A549 (cell line): Measurements from ENCODE around the gene HDGFL2. TPM values are rescaled to one million over a fixed set of nuclear protein-coding genes. Genes with fewer than 3 reads are reported as not detected.

Experiments
- ATAC-seq, 2 experiments: fragments of 200-7000 bp in 1 of 2; fragments of >200 bp in 1 of 2; cut with Nextera tagmentation in 1 of 2; cut with Tn5 transposase in 1 of 2; 3 replicates each; pipeline versions ENCODE4 v1.8.0 to v1.9.1; 2018 to 2020; ENCODE audit warnings: mild to moderate bottlenecking in 1 of 2, moderate library complexity in 1 of 2
- CTCF ChIA-PET: fragments of 300-600 bp; sonication (Branson Sonifier 250); formaldehyde crosslinking; extraction: SDS; loops from one replicate; lab custom pipeline; 2021; ENCODE audit warnings: antibody characterized with exemption, inconsistent platforms; lab: Yijun Ruan, JAX
- POLR2A ChIA-PET: fragments of 350-600 bp; formaldehyde crosslinking; extraction: SDS; loops from one replicate; lab custom pipeline; 2021; ENCODE audit warnings: antibody characterized with exemption, inconsistent platforms; lab: Yijun Ruan, JAX
- DNase-seq, 2 experiments: peaks; one replicate each; pipeline versions ENCODE4 v3.0.0 to v3.0.0-alpha.2; 2011 to 2016; ENCODE audit warnings: low read depth in 1 of 2, low spot score in 1 of 2
- FAIRE-seq: peaks from 2 replicates; lab custom pipeline; 2011; peaks lifted over from hg19 to GRCh38; lab: Jason Lieb, UNC
- H3K27ac ChIP-seq, 2 experiments: fragments of >200 bp; sonication (Bioruptor Twin); formaldehyde crosslinking; 3 replicates each; pipeline ENCODE4 v1.5.1; 2016 to 2017
- H3K4me1 ChIP-seq: fragments of >200 bp; sonication (Bioruptor Twin); formaldehyde crosslinking; 3 replicates; pipeline ENCODE4 v1.6.1; 2016
- H3K4me2 ChIP-seq: fragments of >200 bp; sonication (Bioruptor Twin); formaldehyde crosslinking; 3 replicates; pipeline ENCODE4 v1.6.1; 2016
- H3K4me3 ChIP-seq: fragments of >200 bp; sonication (Bioruptor Twin); formaldehyde crosslinking; 3 replicates; pipeline ENCODE4 v1.5.1; 2016
- H3K9me3 ChIP-seq: fragments of >200 bp; sonication (Bioruptor Twin); formaldehyde crosslinking; 3 replicates; pipeline ENCODE4 v1.6.1; 2016
- CBX8 ChIP-seq: fragments of 200-600 bp; sonication (generic); IDR thresholded peaks from 2 replicates; pipeline ENCODE4 v1.6.1; 2016
- CEBPB ChIP-seq, 2 experiments: fragments of >200 bp in 1 of 2; sonication (Bioruptor Twin) in 1 of 2; formaldehyde crosslinking in 1 of 2; IDR thresholded peaks; 2 replicates each; pipeline ENCODE4 v1.6.1; 2012 to 2016
- CHD4 ChIP-seq: fragments of 200-600 bp; sonication (generic); IDR thresholded peaks from 2 replicates; pipeline ENCODE4 v1.6.1; 2016; ENCODE audit warnings: antibody characterized with exemption, mild to moderate bottlenecking, borderline replicate concordance
- EHMT2 ChIP-seq: fragments of 200-600 bp; sonication (generic); IDR thresholded peaks from 2 replicates; pipeline ENCODE4 v1.6.1; 2016; ENCODE audit warnings: antibody characterized with exemption, low read depth, mild to moderate bottlenecking, moderate library complexity
- KDM1A ChIP-seq: fragments of 200-600 bp; sonication (generic); IDR thresholded peaks from 2 replicates; pipeline ENCODE4 v1.6.1; 2016; ENCODE audit warnings: low read depth, mild to moderate bottlenecking
- KDM5A ChIP-seq: fragments of 200-600 bp; sonication (generic); IDR thresholded peaks from 2 replicates; pipeline ENCODE4 v1.6.1; 2016; ENCODE audit warnings: antibody characterized with exemption, mild to moderate bottlenecking
- POLR2A ChIP-seq: IDR thresholded peaks from 2 replicates; pipeline ENCODE4 v1.6.1; 2012; ENCODE audit warnings: mild to moderate bottlenecking, low read length
- POLR2AphosphoS2 ChIP-seq: conservative IDR thresholded peaks from 2 replicates; pipeline ENCODE4 v1.6.1; 2012; ENCODE audit warnings: low read length, improper control_type of control experiment, inconsistent platforms
- RAD21 ChIP-seq, 2 experiments: fragments of >200 bp in 1 of 2; sonication (Bioruptor Twin) in 1 of 2; formaldehyde crosslinking in 1 of 2; IDR thresholded peaks in 1 of 2; conservative IDR thresholded peaks in 1 of 2; 2 replicates in 1 of 2; 3 replicates in 1 of 2; pipeline ENCODE4 v1.6.1; 2012 to 2018; ENCODE audit warnings: inconsistent platforms in 1 of 2
- SREBF2 ChIP-seq: fragments of 450-650 bp; IDR thresholded peaks from 2 replicates; pipeline ENCODE4 v1.6.1; 2014; ENCODE audit warnings: mild to moderate bottlenecking, moderate library complexity
- ZC3H11A ChIP-seq: fragments of 450-650 bp; IDR thresholded peaks from 2 replicates; pipeline ENCODE4 v1.6.1; 2014; ENCODE audit warnings: antibody characterized with exemption, mild to moderate bottlenecking
- ZFP36 ChIP-seq: fragments of 450-650 bp; IDR thresholded peaks from 2 replicates; pipeline ENCODE4 v1.6.1; 2014; ENCODE audit warnings: borderline replicate concordance; ENCODE audit not compliant: partially characterized antibody
- WGBS: methylation state at CpG from one replicate; pipeline ENCODE4 v1.1.6; 2017; ENCODE audit errors: missing lambda C conversion rate; 5-methylcytosine and 5-hydroxymethylcytosine counted together
- polyA plus RNA-seq, 4 experiments: library from polyadenylated mRNA; depleted of rRNA in 3 of 4; stranded (reverse); fragments of >200 nt; fragmentation: RNase III in 1 of 4; extraction: RNeasy Plus Mini Kit Qiagen cat#74134 plus additional on column Dnase treatment in 1 of 4; gene quantifications; 2 replicates in 3 of 4; 3 replicates in 1 of 4; pipeline ENCODE4 v1.2.3, GENCODE V29; 2011 to 2017
- TF ChIP-seq, protein P1 (sequence below): fragments of 450-650 bp; IDR thresholded peaks from 2 replicates; pipeline ENCODE4 v1.6.1; 2014; ENCODE audit warnings: antibody characterized with exemption
- TF ChIP-seq, protein P2 (sequence below): fragments of 250-450 bp; sonication (Bioruptor Pico); IDR thresholded peaks from 2 replicates; pipeline ENCODE4 v1.5.0; 2020; ENCODE audit warnings: low read depth, mild to moderate bottlenecking, moderate library complexity
- TF ChIP-seq, protein P3 (sequence below): fragments of 250-450 bp; sonication (Bioruptor Pico); IDR thresholded peaks from 2 replicates; pipeline ENCODE4 v1.5.0; 2021; ENCODE audit warnings: mild to moderate bottlenecking, moderate library complexity, borderline replicate concordance
- TF ChIP-seq, protein P4 (sequence below): IDR thresholded peaks from 2 replicates; pipeline ENCODE4 v1.6.1; 2012; ENCODE audit warnings: low read depth, borderline replicate concordance

Gene HDGFL2
- polyA plus RNA-seq, 2 of the 4 experiments (the other 2 are of a cell fraction), result 10.8 to 34.3 TPM

DNA sequence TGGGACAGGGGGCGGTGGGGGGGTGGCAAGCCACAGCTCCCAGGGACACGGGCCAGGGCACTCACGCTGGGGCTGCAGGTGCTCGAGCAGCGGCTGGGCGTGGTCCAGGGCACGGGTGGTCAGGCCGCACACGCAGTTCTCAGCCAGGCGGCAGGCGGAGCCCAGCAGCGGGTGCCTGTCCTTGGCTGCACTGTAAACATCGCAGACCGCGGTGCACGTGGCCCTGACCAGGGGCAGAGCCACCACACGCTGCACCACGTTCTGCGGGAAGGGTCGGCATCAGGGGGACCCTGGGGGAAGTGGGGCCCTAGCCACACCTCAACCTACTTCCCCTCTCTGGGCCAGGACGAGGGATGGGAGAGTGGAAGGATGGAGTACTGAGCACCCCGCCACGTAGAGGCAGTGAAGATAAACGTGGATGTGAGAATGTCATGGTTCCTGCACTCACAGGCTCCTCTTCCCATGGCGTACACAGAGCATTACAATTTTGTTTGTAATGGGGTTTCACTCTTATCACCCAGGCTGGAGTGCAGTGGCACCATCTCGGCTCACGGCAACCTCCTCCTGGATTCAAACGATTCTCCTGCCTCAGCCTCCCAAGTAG is 59.6 kb downstream of the HDGFL2 start:
- Histone ChIP-seq H3K27ac (no peak overlapping the region), H3K4me2 (no peak overlapping the region)
- peak; percentile 38 to 45; a peak in 4 of 6 replicates for ATAC-seq
- no peak for FAIRE-seq
- POLR2A ChIA-PET, result no interaction called here
- TF ChIP-seq RAD21 (conservative IDR thresholded peaks at IDR 0.05 in 1 of 2, IDR thresholded peaks at IDR 0.05 in 1 of 2) (no peak), CHD4 (no peak)
- TF ChIP-seq, all 56 proteins: peak for 0
- no peaks in the 10 kb centered on the region for H3K9me3 ChIP-seq
- no peaks in the 10 kb centered on the region for H3K4me1 ChIP-seq
- H3K4me3 ChIP-seq, result no peak overlapping the region
- CTCF ChIA-PET, result interaction anchor here (2.8 kb wide), 1 partner anchor 8 kb away, joined by 12 read pairs; no protein-coding TSS in a partner anchor
- DNase-seq, result no peak
- WGBS, result 63% methylated on average over 13 of the region's 28 CpGs

DNA sequence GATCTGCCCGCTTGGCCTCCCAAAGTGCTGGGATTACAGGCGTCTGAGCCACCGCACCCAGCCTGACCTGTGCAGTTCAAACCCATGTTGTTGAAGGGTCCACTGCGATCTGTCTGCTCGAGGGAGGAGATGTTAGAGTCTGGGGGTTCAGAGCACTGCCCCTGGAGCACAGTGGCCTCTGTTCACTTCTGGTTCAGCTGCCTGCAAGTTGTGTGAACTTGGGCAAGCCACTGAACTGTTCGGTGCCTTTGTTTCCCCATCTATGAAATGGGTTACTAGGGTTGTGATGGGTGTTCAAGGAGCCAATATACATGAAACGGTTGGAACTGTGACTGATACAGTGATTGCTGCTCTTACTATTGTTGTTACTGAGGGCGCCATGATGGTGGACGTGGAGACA is 61.2 kb downstream of the HDGFL2 start:
- ATAC-seq (no peak), FAIRE-seq (no peak), DNase-seq (no peak)
- 56% methylated on average over 5 of the region's 9 CpGs for WGBS
- ChIA-PET CTCF (interaction anchor here (0.9 to 2.8 kb wide), 2 partner anchors 8 to 10 kb away, joined by 3 to 12 read pairs; no protein-coding TSS in a partner anchor), POLR2A (no interaction called here)
- no peak overlapping the region for H3K27ac ChIP-seq
- no peak overlapping the region for H3K4me2 ChIP-seq
- no peaks in the 10 kb centered on the region for H3K4me1 ChIP-seq
- no peaks in the 10 kb centered on the region for H3K9me3 ChIP-seq
- TF ChIP-seq CBX8 (no peak), SREBF2 (no peak), KDM1A (peak; percentile 52; the same call in 1 of the 2 replicates)
- no peak overlapping the region for H3K4me3 ChIP-seq

DNA sequence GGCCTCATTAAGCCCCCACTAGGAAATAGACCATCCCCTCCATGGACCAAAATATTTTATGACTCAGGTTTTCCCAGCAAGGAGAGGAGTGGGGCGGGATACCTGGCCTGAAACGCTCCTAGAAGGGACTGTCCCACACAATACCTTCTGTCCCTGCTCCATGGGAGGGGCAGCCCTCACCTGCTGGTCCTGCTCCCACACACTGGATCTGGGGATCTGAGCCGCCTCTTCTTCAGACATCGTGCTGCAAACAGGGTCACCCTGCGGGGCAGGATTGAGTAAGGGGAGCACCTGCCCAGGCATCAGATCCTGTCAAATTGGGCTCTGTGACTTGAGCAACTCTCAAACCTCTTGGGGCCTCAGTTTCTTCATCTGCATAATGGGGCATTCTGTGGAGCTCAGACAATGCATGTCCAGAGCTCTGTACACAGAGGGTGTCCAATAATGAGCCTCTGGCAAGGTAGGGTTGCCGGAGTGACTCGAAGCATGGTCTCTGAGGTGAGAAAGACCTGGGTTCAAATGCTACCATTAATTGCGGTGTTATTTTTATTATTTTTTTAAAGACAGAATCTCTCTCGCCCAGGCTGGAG is 61.8 kb downstream of the HDGFL2 start:
- Histone ChIP-seq H3K4me3 (no peak overlapping the region), H3K4me2 (no peak overlapping the region), H3K27ac (no peak overlapping the region), H3K9me3 (no peaks in the 10 kb centered on the region), H3K4me1 (no peaks in the 10 kb centered on the region)
- ChIA-PET CTCF (interaction anchor here (0.9 to 3.5 kb wide), 5 partner anchors 9 to 14 kb away, joined by 3 to 51 read pairs (median 12); no protein-coding TSS in a partner anchor), POLR2A (no interaction called here)
- TF ChIP-seq RAD21 (conservative IDR thresholded peaks at IDR 0.05 in 1 of 2, IDR thresholded peaks at IDR 0.05 in 1 of 2), result no peak
- no peak for TF ChIP-seq EHMT2
- no peak for TF ChIP-seq ZC3H11A
- TF ChIP-seq, protein P1, sequence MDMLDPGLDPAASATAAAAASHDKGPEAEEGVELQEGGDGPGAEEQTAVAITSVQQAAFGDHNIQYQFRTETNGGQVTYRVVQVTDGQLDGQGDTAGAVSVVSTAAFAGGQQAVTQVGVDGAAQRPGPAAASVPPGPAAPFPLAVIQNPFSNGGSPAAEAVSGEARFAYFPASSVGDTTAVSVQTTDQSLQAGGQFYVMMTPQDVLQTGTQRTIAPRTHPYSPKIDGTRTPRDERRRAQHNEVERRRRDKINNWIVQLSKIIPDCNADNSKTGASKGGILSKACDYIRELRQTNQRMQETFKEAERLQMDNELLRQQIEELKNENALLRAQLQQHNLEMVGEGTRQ, result no peak
- TF ChIP-seq SREBF2, result no peak
- no peak for TF ChIP-seq KDM5A
- TF ChIP-seq, protein P2, sequence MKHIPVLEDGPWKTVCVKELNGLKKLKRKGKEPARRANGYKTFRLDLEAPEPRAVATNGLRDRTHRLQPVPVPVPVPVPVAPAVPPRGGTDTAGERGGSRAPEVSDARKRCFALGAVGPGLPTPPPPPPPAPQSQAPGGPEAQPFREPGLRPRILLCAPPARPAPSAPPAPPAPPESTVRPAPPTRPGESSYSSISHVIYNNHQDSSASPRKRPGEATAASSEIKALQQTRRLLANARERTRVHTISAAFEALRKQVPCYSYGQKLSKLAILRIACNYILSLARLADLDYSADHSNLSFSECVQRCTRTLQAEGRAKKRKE (CRISPR knock-in tag), result no peak
- TF ChIP-seq, protein P3, sequence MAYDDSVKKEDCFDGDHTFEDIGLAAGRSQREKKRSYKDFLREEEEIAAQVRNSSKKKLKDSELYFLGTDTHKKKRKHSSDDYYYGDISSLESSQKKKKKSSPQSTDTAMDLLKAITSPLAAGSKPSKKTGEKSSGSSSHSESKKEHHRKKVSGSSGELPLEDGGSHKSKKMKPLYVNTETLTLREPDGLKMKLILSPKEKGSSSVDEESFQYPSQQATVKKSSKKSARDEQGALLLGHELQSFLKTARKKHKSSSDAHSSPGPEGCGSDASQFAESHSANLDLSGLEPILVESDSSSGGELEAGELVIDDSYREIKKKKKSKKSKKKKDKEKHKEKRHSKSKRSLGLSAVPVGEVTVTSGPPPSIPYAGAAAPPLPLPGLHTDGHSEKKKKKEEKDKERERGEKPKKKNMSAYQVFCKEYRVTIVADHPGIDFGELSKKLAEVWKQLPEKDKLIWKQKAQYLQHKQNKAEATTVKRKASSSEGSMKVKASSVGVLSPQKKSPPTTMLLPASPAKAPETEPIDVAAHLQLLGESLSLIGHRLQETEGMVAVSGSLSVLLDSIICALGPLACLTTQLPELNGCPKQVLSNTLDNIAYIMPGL (CRISPR knock-in tag), result no peak
- no peak for TF ChIP-seq CEBPB (IDR thresholded peaks at IDR 0.05)
- TF ChIP-seq POLR2AphosphoS2, result no peak
- TF ChIP-seq POLR2A, result no peak
- no peak for TF ChIP-seq ZFP36
- TF ChIP-seq, protein P4, sequence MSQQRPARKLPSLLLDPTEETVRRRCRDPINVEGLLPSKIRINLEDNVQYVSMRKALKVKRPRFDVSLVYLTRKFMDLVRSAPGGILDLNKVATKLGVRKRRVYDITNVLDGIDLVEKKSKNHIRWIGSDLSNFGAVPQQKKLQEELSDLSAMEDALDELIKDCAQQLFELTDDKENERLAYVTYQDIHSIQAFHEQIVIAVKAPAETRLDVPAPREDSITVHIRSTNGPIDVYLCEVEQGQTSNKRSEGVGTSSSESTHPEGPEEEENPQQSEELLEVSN, result no peak
- WGBS, result 78% methylated on average over 9 of the region's 9 CpGs
- FAIRE-seq (no peak), DNase-seq (no peak), ATAC-seq (no peak)
